ENCODE results near the gene C10orf95.

DNA sequence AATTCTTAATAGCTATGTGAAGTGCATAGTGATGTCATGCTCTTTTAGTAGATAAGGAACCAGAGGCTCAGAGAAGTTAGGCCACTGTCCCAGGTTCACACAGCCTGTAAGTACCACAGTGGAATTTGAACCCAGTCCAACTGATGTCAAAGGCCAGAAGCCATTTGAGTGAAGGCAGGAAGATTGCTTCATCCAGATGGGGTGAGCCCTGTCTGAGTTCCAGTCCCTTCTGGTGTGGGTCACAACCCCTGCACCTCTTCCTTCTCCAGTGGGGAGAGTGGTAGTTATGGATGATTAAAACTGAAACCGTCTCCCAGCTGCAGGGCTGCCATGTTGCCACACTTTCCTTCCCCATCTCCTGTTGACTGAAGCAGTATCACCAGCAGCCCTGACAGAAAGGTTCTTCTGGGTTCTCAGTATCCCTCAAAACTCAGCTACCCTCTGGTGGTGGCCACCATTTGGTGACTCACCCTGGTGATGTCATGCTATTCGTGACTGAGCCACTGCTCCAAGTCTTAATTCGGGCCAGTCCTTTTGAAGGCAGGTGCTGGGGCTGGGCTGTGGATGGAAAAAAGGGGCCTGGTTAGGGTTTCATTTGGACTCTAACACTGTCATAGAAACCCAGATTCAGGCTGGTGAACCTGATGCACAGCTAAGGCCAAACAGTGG lies 1.5 kb upstream of the C10orf95 start:
- TF ChIP-seq, protein P1, sequence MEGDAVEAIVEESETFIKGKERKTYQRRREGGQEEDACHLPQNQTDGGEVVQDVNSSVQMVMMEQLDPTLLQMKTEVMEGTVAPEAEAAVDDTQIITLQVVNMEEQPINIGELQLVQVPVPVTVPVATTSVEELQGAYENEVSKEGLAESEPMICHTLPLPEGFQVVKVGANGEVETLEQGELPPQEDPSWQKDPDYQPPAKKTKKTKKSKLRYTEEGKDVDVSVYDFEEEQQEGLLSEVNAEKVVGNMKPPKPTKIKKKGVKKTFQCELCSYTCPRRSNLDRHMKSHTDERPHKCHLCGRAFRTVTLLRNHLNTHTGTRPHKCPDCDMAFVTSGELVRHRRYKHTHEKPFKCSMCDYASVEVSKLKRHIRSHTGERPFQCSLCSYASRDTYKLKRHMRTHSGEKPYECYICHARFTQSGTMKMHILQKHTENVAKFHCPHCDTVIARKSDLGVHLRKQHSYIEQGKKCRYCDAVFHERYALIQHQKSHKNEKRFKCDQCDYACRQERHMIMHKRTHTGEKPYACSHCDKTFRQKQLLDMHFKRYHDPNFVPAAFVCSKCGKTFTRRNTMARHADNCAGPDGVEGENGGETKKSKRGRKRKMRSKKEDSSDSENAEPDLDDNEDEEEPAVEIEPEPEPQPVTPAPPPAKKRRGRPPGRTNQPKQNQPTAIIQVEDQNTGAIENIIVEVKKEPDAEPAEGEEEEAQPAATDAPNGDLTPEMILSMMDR (IDR thresholded peaks at IDR 0.05), result no peak
- TF ChIP-seq POLR2A (IDR thresholded peaks at IDR 0.05), result no peak

Measured in ovary (tissue), 3 donors.